Cardiac septum (tissue), 1 donor: ENCODE data around the gene CCDC157. TPM values are rescaled to one million over a fixed set of nuclear protein-coding genes. Genes with fewer than 3 reads are reported as not detected.
"Not testable (repeated sequence)": the region's sequence is repeated elsewhere in the genome, so short reads cannot be mapped to it uniquely, and the experiment has no call there.

Source experiments
- DNase-seq: peaks from one replicate; pipeline ENCODE4 v3.0.0-alpha.2; 2020; ENCODE audit warnings: low spot score
- intact Hi-C: fragments of 100-400 bp; cut with DNase I; formaldehyde crosslinking; loops from one replicate; pipeline ENCODE4 v1.14.0; 2022
- total RNA-seq: library from RNA; stranded (reverse); fragmentation: NEBNext Ultra II Directional; extraction: Animal tissue kit (Norgen Biotek cat#: 25700); gene quantifications from one replicate; pipeline ENCODE4 v1.2.1, GENCODE V29; 2021
- donor health status: DM: no; HTN: no; CAD: no.

Gene CCDC157
- total RNA-seq, 1 donor from 2014 or later, result 0.78 TPM

GRCh38 chr22:30381264-30381663 lies 24.5 kb downstream of the CCDC157 start:
- intact Hi-C loops, result no loop called here
- DNase-seq, result no peak

GRCh38 chr22:30382340-30382739 lies 25.5 kb downstream of the CCDC157 start:
- DNase-seq, result no peak
- intact Hi-C loops, result no loop called here

GRCh38 chr22:30383061-30383460 lies 26.3 kb downstream of the CCDC157 start:
- intact Hi-C loops, result no loop called here
- no peak for DNase-seq

GRCh38 chr22:30385942-30386341 lies 29.1 kb downstream of the CCDC157 start:
- DNase-seq, result no peak
- intact Hi-C loops, result loop anchor here (1.0 to 5.0 kb wide), 4 partner anchors 59 to 279 kb away; partner anchors contain the start of gene TBC1D10A

- intact Hi-C loops, result loop anchor here (1.0 to 5.0 kb wide), 4 partner anchors 59 to 279 kb away; partner anchors contain the start of gene TBC1D10A
- DNase-seq, result no peak
These were observed 29.8 kb downstream of the CCDC157 start for GRCh38 chr22:30386608-30386959.

GRCh38 chr22:30386960-30387827 lies 30.4 kb downstream of the CCDC157 start, which contains the start of gene RNF215:
TSS of gene RNF215 (minus strand) at chr22:30387411. CDS start at chr22:30387313, 98 bp downstream.
- intact Hi-C loops, result loop anchor here (1.0 to 5.0 kb wide), 5 partner anchors 31 to 280 kb away; partner anchors contain the start of genes SF3A1 and TBC1D10A
- DNase-seq, result peak; percentile 94

- no peak for DNase-seq
- intact Hi-C loops, result loop anchor here (5.0 kb wide), 1 partner anchor 91 kb away; no protein-coding TSS in a partner anchor
These were observed 34.3 kb downstream of the CCDC157 start for GRCh38 chr22:30390974-30391691.

GRCh38 chr22:30392661-30393321 lies 36.0 kb downstream of the CCDC157 start:
- no peak for DNase-seq
- intact Hi-C loops, result loop anchor here (5.0 kb wide), 1 partner anchor 90 kb away; no protein-coding TSS in a partner anchor

GRCh38 chr22:30393322-30393680 lies 36.5 kb downstream of the CCDC157 start:
- no peak for DNase-seq

GRCh38 chr22:30393885-30394284 lies 37.1 kb downstream of the CCDC157 start:
- intact Hi-C loops, result loop anchor here (5.0 kb wide), 1 partner anchor 88 kb away; no protein-coding TSS in a partner anchor

More at GRCh38 chr22:30393322-30393680, 36.5 kb downstream of the CCDC157 start:
- intact Hi-C loops, result loop anchor here (5.0 kb wide), 1 partner anchor 89 kb away; no protein-coding TSS in a partner anchor

GRCh38 chr22:30396871-30397655 lies 40.3 kb downstream of the CCDC157 start, which contains the start of gene SEC14L2:
TSS of gene SEC14L2 (plus strand) at chr22:30397018. CDS start at chr22:30397117, 99 bp downstream.
- DNase-seq, result peak; percentile 79
- intact Hi-C loops, result no loop called here

More at GRCh38 chr22:30393885-30394284, 37.1 kb downstream of the CCDC157 start:
- no peak for DNase-seq

GRCh38 chr22:30397656-30398635 lies 41.1 kb downstream of the CCDC157 start:
- no peak for DNase-seq
- intact Hi-C loops, result no loop called here

GRCh38 chr22:30398685-30399680 lies 42.2 kb downstream of the CCDC157 start:
- DNase-seq, result no peak
- intact Hi-C loops, result no loop called here

- intact Hi-C loops, result no loop called here
- DNase-seq, result no peak
These were observed 42.9 kb downstream of the CCDC157 start for GRCh38 chr22:30399718-30400117.

- intact Hi-C loops, result no loop called here
- no peak for DNase-seq
These were observed 43.4 kb downstream of the CCDC157 start for GRCh38 chr22:30400159-30400558.

- DNase-seq, intact Hi-C loops: not testable (repeated sequence)
These were observed 44.2 kb downstream of the CCDC157 start for GRCh38 chr22:30401024-30401423.
